ENCODE data around the gene VPS54.

GRCh38 chr2:64036034-64036705 lies 16.9 kb upstream of the VPS54 start:
- TF ChIP-seq POLR2A (IDR thresholded peaks at IDR 0.05; ENCODE audit: low read length): no peak
- no peak for TF ChIP-seq GATA1 (IDR thresholded peaks at IDR 0.05; ENCODE audit: low read depth, low read length)

Measured in erythroblast (primary cell).